CD4-positive, alpha-beta T cell treated with Interleukin-4 for 1 hour (primary cell): ENCODE results near the gene MINAR2.

Experiments used
- DNase-seq, 2 donors: peaks; one replicate each; pipeline ENCODE4 v3.0.0-alpha.2; 2020 to 2022

The MINAR2 gene

GRCh38 chr5:129773376-129773775 is 25.5 kb downstream of the MINAR2 start:
- DNase-seq, result no peak

GRCh38 chr5:129781594-129781993 is 33.7 kb downstream of the MINAR2 start:
- no peak for DNase-seq

GRCh38 chr5:129803403-129803802 is 55.5 kb downstream of the MINAR2 start:
- DNase-seq, result no peak

GRCh38 chr5:129804705-129805104 is 56.8 kb downstream of the MINAR2 start:
- no peak for DNase-seq

GRCh38 chr5:129807162-129807814 is 59.4 kb downstream of the MINAR2 start:
- DNase-seq, result no peak
